Activated CD8-positive, alpha-beta memory T cell treated with anti-CD3 and anti-CD28 coated beads for 24 hours (primary cell): Measurements from ENCODE around the gene PPP1R3C.

Experiments used
- DNase-seq: peaks from one replicate; pipeline ENCODE4 v3.0.0-alpha.2; 2020

PPP1R3C gene

DNA sequence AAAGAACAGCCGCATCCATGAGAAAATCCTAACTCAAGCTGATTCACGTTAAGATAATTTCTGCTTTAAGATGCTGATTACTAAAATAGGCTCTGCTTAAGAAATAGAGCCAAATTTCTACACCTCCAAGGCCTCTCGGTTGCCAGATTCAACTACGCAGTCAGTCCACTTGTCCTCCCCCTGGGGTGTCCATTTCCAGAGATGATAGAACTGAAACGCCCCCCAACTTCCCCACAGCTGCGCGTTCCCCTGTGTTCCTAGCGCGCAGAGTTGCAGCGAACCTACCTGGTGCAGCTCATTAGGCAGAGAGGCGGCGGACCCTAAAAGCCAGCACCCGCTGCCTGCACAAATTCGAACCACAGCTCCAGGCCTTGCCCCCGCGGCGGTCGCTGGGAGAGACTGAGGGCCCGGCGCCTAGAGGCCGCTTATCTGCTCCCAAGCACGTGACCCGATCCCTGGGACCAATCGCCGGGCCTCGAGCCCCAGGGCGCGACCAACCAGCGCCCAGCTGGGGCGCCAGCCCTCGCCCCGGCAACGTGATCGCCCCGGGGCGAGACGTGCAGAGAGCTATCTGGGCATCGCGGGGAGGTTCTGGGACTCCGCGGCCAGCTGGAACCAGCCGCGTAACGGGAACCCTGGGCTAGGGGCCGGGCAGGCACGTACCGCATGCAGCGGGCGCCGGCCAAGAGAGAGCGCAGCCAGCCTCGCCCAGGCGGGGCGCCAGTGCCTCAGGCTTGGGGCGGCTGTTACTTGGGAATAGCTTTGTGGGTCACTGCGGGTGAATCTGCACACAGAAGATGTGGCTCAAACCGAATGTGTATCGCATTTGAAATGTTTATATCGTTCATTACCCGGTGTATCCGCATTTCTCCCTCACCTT lies at the start of gene PPP1R3C:
PPP1R3C (minus strand) TSS at position 401 of the 880 bp plus-strand sequence; CDS start at position 299, 102 bp downstream.
- peak; percentile 77 for DNase-seq

DNA sequence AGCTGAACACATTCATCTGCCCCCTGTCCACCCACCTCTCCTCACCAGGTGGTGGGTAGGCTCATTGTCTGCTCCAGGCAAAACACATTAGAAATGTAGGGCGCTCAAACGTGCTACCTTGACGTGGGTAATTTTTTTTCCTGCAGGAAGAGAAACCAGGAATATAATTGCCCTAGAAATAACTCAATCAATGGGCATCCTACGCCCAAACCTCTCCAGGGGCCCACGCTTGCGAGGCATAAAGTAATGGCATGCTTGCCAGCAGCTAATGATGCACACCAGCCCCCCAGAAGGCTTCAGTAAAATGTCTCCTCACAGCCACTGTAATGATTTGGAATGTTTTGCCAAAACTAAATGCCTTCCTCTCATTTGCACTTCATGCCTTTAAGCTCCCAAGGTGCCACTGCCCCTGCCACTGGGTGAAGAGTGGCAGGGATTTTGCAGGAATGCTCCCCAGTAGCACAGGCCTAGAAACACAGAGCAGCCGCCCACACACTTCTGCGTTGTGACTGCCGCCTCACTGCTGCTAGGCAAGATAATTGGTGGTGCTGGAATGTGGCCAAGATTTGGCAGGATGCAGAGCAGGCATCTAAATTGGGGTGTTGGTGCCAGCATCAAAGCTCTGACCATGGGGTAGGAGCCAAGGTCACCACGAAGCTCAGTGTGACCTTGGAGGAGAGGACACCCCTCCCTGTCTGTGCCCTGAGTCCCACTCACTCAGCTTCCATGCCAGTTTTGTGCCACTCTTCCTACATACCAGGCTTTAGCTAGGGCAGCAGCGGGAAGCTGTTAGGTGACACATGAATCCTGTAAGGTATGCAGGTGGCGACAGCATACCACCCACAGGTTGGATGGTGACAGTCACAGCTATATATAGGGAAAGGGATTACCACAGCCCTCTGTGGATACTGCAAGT lies 48.7 kb upstream of the PPP1R3C start:
- no peak for DNase-seq

DNA sequence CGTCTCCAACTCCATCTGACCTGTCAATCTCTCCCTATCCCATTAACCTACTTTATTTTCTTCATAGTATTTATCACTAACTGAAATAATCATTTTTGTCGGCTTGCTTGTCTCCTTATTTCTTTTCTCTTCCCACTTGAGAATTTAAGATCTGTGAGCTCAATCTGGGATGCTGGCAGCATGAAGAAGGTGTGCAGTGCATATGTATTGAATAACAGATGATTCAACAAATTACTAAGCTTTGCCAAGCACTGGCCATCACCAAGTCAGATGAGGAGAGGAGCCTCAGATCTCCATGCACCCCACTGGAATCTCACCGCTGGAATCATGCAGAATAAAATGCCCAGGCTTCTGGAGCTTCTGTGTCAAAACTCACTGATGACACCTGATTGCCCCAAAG lies 47.6 kb upstream of the PPP1R3C start:
- DNase-seq: no peak

DNA sequence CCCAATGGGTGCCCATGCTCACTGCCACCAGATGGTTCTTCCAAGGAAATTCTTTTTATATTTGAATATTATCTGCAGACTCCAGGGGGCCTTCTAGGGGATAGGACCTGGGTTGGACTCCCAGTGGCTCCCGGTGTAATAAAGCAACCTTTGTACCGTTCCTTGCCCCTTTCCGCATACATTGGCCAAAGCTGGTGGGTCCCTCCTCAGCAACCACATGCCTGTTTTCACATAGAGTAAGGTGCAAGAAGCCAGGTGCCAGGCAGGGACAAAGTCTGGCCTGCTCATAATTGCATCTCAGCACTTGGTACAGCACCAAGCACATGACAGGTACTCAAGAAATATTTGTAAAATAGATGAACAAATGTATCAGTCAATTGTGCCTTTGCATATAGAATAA lies 46.4 kb upstream of the PPP1R3C start:
- DNase-seq: no peak

DNA sequence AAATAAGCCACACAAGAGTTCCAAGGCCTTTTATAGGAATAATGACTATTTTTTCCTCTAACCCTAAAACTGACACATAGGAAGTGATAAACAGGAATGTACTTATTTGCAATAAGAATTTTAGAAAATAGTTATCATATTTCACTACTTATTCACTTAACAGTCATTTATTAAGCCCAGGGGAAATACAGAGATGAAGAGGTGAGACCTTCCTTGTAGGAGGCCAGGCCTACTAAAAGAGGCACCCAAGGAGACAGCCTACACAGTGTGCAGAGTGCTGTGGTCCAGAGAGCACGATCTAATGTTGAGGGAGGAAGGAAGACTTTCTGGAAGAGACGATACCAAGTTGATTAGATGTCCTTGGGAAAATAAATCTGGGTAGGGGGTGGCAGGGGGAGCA lies 45.0 kb upstream of the PPP1R3C start:
- DNase-seq: no peak

DNA sequence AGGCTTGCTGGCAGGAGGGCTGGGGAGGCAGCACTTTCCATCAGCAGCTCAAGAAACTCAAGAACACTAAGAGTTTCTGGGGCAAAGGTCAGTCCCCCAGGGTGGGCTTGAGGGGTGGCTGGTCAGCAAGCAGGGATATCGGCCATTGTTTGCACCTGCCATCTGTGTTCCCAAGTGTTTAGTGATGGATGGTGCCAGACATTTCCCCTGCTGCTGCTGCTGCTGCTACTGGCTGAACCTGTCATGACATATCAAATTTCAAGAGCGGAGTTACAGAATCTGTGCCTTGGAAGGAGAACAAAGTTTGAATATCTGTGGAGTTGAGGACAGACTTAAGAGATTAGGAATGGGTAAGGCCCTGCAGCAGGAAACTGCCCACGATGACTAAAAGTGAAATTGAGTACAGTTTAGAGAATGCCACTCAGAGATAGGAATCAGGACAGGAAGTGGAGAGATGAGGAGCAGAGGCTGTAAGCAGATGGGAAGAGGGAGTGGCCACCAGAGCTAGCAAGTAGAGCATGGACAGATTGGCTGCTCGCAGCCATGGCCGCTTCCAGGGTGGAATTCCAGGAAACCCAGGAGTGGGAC lies 39.2 kb upstream of the PPP1R3C start:
- DNase-seq: no peak

DNA sequence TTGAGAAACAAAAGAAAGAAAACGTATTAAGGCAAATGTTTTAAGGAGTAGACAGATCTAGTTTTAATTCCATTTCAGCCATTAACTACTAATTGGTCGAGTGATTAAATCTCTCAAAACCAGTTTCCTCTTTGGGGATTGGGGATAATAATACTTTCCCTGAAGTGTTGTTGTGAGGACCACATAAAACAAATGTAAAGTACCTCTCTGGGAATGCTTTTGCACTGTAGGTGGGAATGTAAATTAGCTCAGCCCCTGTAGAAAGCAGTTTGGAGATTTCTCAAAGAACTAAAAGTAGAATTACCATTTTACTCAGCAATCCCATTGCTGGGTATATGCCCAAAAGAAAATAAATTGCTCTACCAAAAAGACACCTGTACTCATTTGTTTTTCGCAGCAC lies 36.0 kb upstream of the PPP1R3C start:
- no peak for DNase-seq

DNA sequence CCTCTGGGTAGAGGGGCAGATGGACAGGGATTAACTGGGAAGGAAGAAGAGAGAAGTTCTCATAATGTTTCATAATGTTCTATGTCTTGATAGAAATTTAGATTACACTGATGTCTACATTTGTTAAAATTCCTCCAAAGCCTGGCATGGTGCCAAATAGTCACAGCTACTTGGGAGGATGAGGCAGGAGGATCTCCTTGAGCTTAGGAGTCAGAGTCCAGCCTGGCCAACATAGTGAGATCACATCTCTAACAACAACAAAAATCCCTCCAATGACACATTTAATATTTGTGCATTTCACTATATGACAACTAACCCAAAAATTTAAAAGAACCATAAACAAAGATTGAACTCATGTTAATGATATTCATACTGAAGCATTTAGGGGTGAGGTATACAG lies 33.0 kb upstream of the PPP1R3C start:
- DNase-seq: no peak

DNA sequence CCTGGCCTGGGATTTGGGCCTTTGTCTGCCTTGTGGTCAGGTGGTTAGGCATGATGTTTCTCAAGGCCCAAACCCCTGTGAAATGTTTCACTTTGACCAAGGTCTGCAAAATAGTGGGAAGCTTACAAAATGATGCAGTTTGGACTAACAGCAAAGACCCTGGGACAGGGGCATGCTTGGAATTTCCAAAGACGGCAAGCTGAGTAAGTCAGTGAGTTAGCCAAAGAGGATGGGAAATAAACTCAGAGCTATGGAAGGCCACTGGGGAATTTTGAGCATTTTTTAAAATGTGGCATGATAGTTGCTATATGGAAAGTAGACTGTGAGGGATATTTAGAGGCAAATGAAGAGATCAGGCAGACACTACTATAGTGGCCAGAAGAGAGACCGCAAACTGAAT lies 31.6 kb upstream of the PPP1R3C start:
- no peak for DNase-seq

DNA sequence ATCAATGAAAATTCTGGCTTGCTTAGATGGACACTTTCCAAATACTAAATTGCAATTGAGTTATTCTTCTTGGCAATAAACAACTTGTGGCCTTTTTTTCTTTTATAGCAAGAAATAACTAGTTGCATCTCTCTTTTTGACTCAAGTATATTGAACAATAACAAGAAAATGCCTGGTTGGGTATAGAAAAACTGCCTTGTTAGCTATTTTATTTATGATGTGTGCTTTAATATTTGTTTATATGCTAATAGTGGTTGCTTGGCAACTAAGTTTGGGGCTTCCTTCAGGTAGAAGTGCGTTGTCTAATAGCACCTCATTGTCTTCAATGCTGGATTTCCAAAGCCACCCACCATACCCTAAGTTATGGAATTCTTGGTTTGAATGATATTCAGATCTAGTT lies 30.1 kb upstream of the PPP1R3C start:
- DNase-seq: no peak

DNA sequence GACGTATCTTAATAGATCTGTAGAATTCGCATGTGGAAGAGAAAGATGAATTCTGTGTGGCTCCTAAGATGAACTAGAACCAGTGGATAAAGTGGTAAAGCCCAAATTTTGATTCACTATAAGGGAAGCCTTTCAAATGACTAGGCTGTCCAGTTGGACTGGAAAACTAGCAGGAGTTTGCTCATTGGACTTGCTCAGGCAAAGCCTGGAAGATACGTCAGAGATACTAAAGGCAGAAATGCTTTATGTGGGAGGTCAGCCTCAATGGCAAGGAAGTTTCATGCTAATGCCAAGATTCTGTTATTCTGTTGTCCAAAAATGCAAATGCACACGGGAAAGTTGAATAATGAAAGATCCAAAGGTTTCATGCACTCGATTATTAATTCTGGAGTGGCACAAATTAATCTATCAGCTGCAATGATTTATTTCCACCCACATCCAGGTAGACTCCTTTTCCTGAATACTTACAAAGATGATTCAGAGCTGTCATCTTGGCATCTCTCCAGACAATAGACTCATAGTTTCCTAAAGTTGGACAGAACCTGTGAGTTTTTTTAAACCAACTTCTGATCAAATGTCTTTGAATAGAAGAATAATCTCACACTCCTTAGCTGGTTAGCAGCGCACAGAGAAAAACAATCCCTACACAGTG lies 20.5 kb upstream of the PPP1R3C start:
- no peak for DNase-seq

DNA sequence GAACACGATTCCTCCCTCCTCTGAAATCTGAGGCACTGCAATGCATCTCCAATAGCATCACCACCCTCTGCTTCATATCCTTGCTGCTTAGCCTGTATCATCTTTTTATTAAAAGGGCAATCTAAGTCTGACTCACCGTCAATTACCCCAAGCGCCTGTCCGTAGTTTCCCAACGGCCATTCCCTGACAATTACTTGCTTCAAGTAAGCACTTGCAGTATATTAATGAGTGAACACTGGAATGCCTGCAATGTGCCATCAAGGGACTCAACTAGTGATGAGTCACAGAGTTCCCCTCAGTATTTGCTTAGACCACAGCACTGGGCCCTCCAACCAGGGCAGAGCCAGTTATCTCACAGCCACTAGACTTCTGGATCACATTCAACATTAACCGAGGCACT lies 19.5 kb upstream of the PPP1R3C start:
- no peak for DNase-seq

DNA sequence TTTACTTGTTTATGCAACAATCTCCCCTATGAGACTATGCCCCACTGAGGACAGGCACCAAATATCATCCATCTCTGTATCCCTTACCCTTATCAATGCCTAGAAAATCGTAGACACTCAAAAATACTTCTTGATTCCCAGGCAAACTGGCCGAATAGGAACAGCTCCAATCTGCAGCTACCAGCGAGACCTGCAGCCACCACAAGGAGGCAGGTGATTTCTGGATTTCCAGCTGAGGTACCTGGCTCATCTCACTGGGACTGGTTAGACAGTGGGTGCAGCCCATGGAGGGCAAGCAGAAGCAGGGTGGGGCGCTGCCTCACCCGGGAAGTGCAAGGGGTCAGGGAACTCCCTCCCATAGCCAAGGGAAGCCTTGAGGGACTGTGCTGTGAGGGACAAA lies 10.8 kb upstream of the PPP1R3C start:
- no peak for DNase-seq

DNA sequence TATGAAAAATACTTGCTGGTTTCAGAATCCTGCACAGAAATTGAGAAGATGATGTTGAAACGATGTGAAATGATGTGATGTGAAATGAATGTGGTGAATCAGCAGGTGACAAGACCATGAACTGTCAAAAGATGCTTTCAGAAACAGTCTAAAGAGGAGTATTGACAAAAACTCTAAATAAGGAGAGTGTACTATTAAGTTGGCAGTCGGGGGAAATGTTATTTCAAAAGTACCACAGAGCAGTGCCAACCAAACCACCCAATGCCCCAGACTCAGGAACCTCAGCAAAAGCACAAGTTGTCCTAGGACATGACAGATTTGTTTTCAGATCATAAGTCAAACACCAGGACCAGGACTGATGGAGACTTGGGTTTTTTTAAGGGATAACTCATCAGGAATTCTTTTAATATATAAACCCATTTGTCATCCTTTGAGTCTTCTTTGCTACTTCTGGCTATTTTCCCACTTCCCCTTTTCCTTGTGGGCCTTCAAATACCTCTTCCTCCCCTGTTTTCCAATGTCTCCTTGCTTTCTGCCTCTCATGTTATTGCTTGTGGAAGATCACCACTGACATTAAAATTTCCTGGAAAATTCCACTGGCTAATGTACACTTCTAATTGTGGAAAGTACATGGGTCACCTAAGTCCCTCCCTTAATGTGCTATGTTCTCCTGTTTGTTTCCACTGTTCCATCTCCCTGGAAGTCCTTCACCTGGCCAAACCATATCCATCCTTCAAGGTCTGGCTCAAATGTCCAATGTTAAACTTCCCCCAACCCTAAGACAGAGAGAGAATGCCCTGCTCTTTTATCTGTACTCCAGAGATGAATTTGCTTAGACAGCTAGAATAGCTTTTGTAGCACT lies 10.2 kb upstream of the PPP1R3C start:
- no peak for DNase-seq

DNA sequence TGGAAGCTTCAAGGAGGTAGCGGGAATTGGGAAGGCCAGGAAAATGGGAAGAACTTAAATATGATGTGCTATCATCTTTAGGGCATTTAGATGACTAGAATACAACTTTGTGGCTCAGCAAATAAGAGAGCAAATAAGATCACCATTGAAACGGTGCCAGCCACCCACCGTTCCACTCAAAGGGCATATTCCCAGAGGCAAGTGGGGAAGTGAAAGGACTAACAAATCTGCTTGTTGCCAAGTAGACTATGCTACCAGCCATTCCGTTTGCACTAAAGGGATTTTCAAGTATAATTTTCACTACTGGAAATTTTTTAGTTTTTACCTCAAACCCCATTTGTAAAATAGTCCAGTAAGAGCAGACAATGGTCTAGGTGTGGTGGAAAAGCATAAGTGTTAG lies 4.0 kb upstream of the PPP1R3C start:
- DNase-seq: no peak

DNA sequence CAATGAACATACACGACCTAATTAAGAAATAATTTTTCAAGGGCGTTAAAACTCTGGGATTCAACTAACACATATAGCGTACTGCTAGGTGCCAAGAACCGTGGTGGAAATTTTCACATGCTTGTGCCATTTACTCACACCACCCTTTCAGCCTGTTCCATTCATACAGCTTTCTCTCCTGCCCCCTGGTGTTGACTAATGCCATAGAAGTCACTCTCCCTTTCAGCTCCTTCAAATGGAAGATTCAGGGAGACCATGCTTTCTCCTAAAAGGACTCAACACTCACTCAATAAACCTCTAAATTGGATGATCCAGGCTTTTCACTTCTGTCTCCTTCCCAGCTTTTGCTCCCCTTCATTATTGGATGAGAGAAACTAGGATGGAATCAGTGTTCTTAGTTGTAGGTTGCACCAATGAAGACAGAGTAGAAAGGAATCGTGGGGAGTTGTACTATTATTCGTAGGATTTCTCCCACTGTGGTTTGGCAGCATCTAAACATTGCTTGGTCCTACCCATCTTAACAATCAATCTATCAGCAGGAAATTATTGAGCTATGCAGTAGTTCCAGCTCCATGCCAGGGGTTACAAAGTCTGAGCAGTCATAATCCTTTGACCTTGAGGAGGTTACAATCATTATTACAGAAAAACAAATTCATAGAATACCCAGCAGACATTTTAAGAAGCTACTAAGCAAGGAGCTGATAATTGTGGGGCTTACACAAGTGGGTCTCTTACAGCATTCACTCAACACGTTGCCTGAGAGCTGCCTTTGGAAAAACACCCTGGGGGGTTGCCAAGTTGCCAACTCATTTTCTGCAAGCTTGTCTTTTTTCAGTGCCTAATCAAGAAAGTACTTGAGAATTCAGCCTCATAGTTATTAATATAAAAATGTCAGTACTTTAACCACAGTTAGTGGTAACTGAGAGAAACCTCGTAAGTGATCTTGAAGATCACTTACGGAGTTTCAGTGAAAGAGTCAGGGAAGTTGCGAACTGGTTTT lies 2.8 kb upstream of the PPP1R3C start:
- DNase-seq: peak; percentile 61

DNA sequence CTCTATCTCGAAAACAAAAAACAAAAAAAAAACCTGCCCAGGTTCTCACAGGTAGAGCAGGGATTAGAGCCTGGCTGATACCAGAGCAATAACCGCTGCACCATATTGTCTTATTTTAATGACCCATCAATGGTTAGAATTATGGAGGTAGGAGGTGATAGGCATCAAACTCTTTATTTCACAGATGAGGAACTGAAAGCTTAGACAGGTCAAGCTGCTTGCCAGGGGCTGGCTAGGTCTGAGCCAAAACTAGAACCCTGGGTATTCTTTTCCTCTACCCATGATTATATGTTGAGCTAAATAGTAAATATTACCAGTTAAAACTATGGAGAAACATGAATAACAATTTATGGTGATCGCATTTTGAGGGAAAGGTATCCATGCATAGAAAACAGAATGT lies 2.0 kb upstream of the PPP1R3C start:
- no peak for DNase-seq

DNA sequence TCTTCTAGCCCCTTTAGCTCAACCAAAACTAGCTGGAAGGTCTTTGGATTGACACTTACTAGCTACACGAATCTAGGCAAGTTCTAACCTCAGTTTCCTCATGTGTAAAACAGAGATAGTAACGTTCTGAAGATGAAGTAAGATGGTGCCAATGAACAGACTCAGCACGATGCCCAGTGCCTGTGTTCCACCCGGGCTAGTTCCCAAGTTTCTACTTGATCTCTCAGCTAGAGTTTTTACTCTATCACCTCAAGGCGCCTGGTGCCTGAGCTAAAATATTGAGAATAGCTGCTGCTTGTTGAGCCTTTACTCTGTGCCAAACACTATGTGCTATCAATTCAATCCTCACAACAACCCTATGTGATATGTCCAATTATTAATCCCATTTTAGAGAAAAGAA lies 1.4 kb upstream of the PPP1R3C start:
- DNase-seq: no peak

DNA sequence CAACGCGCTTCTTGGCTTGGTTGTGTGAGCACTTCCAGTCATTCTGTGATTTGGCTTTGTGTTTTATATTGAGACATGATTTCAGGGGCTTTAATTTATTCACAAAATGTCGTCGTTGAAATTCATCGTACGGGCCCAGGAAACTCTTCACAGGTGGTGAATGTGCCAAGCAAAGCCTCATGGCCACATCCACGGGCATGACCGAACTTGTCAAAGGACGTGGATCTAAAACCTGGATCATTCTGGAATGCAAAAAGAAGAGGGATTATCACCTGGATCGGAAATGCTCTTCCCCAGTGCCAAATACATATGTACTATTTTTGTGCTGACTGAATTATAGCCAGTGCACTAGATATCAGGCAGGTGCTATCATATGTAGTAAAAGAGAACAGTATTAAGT lies 2.2 kb downstream of the PPP1R3C start:
- DNase-seq: no peak

DNA sequence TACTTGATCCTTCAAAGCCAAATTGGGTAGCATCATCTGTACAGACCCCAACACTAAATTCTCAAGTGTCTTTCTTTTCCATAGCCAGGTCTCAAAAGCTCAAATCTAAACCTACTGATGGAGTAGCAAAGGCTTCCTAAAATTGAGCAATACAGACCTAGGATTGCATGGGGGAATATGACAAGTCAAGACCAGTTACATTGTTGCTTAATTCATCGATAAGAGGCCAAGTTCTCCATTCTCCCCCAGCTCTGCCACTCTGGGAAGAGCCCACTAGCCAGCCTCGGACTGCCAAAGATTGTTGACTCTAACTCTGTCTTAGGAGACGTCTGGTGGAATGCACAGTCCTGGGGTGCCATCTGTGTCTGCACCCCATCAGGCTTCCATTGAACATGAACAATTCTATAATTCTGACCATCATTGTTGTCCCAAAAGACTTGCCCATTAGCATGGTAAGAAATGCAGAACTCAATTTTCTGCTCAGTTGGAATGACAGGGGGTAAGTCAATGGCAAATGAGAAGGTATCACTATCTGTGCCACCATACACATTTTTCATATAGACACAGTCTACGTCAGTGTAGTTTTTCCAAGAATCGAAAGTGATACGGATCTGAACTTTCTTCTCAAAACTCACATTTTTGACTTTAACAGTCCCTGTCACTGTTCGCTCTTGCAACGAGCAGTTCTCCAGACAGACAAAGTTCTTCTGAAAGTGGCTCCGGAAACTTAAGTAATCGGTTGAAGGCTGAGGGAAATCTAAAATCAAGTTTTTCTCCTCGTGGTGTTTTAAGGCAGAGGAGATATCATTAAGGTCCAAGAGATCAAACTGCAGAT lies 2.9 kb downstream of the PPP1R3C start:
- DNase-seq: no peak
